HG03565 (cell line): ENCODE results near the gene CCDC9.
"Not testable (repeated sequence)": the region's sequence is repeated elsewhere in the genome, so short reads cannot be mapped to it uniquely, and the experiment has no call there.

Source experiments
- ATAC-seq: cut with Tn5 transposase; IDR thresholded peaks from one replicate; pipeline ENCODE4 v1.9.1; 2021; ENCODE audit warnings: mild to moderate bottlenecking, moderate library complexity; ENCODE audit not compliant: unreplicated experiment

Gene CCDC9

DNA sequence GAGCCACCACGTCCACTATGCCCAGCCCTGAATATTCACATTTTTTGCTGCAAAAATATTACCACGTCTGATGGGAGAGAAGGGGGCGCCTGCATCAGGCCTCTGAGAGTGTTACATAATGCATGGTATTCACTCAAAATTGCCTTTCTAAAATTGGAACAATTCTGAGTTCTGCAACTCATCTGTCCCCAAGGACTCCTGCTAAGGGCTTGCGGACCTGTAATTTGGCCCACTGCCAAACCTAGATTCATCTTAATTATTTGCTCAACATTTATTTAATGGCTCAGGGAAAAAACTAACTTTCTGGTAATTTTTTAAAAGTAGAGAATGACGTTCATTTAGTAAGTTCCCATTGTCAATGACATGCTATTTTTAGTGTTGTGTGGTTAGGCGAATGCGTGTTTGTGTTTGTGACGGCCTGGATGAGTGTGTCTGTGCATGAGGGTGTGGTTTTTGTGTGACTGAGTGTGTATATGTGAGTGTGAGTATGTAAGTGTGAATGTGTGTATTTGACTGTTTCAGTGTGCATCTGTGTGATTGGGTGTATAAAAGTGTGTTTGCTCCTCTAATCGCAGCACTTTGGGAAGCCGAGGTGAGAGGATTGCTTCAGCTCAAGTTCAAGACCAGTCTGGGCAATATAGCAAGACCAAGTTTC, 27.2 kb downstream of the CCDC9 start:
- ATAC-seq = no peak

DNA sequence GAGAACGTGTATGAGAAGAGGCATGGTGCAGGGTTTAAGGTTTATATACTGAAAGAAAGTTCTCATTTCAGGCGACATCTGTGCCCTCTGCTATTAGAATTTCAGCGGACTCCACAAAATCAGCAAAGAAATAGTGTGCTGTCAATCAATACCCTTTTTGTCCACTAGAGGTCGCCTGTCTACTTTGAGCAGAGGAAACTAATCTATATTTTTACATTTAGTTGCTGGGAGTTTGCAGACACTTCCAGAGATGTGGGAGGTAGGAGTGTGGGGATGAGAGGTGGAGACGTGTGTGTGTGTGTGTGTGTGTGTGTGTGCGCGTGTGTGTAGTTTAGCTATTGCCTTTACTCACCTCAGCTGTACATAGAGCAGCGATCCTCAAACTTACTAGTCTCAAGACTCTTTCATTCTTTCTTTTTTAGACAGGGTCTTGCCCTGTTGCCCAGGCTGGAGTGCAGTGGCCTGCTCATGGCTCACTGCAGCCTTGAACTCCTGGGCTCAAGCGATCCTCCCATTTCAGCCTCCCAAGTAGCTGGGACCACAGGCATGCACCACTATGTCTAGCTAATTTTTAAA, 28.1 kb downstream of the CCDC9 start:
- ATAC-seq = no peak

DNA sequence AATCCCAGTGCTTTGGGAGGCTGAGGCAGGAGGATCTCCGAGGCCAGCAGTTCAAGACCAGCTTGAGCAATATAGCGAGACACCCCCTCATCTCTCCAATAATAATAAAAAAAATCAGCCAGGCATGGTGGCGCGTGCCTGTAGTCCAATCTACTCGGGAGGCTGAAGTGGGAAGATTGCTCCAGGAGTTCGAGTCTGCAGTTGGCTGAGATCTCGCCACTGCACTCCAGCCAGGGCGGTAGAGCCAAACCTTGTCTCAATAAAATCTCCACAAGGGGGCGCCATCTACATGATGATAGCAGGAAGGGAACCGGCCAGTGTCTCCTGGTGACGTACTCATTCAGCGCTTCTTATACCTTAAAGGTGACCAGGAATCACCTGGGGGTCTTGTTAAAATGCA, 39.7 kb downstream of the CCDC9 start:
- no peak for ATAC-seq

DNA sequence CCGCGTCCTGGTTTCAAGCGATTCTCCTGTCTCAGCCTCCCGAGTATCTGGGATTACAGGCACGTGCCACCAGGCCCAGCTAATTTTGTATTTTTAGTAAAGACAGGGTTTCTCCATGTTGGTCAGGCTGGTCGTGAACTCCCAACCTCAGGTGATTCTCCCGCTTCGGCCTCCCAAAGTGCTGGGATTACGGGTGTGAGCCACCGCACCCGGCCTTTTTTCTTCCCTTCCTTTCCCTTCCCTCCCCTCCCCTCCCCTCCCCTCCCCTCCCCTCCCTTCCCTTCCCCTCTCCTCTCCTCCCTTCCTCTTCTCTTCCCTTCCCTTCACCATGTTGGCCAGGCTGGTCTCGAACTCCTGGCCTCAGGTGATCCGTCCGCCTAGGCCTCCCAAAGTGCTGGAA, 44.5 kb downstream of the CCDC9 start:
- ATAC-seq = not testable (repeated sequence)

DNA sequence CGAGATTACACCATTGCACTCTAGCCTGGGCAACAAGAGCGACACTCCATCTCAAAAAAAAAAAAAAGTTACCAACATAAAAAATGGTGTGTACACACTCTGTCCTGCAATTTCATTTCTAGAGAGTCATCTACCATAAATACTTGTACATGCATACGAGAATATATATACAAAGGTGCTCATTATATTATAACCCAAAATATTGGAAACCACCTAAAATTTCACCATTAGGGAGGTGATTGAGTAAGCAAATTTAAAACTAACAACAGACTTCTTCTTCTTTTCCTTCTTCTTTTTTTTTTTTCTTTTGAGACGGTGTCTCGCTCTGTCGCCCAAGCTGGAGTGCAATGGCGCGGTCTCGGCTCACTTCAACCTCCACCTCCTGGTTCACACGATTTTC, 45.9 kb downstream of the CCDC9 start:
- ATAC-seq = no peak

DNA sequence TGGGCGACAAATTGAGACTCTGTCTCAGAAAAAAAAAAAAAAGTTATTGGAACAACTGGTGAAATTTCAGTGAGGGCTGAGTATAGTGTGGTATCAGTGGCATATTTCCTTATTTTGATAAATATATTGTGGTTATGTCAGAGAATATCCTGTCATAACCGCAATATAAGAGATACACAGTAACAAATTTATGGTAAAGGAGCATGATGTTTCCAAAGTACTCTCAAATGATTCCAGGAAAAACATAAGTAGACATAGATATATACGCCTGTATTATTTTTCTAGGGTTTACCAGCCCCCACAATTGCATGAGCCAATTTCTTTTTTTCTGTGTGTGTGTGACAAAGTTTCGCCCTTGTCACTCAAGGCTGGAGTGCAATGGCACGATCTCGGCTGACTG, 47.6 kb downstream of the CCDC9 start:
- no peak for ATAC-seq

DNA sequence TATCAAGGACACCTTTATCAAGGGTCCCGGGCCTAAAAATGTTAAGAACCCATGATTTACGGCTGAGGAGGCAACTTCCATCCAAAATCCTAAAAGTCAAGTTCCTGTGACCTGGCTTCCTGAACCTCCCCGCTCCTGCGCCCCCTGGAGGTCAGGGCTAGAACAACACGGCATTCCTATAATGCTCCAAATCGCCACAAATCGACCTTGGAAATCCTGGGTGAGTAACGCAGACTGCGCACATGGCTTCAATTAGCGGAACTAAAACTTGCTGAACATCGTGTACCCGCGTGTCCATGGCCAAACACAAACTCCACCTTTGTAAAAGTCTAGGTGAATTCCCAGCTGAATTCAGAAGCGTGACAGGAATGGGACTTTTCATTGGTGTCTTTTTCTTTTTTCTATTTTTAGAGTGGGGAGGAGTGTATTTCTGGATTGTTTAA, 49.0 kb downstream of the CCDC9 start:
- no peak for ATAC-seq

DNA sequence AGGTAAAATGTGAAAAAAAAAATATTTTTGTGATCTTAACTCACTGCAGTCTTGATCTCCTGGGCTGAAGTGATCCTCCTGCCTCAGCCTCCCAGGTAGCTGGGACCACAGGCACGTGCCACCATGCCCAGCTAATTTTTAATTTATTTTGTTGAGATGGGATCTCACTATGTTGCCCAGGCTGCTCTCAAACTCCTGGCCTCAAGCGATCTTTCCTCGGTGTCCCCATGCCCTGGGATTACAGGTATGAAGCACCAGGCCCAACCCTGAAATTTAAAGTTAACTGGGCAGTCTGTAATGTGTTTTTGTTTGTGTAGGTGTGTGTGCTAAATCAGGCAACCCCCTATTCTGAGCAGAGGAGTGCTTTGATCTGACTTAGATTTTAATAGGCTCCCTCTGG, 50.0 kb downstream of the CCDC9 start:
- ATAC-seq = no peak

DNA sequence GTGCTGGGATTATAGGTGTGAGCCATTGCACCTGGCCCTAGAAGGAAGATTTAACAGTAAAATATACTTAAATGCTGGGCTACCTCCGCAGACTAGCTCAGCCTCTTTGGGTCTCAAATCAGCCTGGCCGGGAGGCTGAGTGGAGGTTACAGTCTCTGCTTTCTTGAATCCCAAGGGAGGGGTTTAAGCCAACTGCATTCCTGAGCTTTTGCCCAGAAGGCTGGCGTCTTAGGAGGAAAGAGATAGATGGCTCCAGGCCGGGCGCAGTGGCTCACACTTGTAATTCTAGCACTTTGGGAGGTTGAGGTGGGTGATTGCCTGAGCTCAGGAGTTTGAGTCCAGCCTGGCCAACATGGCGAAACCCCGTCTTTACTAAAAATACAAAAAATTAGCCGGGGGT, 52.7 kb downstream of the CCDC9 start:
- no peak for ATAC-seq

DNA sequence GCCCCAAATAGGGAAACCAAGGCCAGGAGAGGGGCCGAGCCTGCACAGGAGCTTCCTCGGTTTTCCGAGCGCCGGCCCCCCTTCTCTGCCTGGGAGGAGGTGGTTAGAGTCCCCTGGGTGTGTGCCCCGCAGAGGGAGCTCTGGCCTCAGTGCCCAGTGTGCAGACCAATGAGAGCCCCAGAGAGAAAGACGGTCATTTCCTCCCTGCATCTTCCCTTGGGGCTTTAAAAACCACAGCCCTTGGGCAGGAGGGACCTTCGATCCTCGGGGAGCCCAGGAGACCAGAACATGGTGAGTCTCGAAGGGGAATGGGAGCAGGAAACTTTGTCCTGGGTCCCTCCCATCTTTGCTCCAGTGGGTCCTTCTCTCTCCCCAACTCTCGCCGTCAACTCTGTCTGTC, 53.3 kb downstream of the CCDC9 start, which contains the start of gene C5AR1:
TSS of gene C5AR1 (plus strand) at position 254 of the 400 bp plus-strand sequence. CDS start at position 289, 35 bp downstream.
- no peak for ATAC-seq

DNA sequence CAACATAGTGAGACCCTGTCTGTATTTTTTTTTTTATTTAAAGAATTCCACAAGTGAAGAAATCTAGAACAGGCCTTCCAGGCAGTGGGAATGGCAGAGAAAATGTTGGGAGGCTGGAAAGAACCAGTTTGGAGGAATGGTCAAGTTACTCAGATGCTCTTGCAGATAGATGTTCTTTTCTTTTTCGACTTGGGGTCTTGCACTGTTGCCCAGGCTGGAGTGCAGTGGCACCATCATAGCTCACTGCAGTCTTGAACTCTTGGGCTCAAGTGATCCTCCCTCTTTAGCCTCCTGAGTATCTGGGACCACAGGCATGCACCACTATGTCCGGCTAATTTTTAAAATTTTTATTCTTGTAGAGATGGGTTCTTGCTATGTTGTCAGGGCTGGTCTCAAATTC, 54.0 kb downstream of the CCDC9 start:
- no peak for ATAC-seq

DNA sequence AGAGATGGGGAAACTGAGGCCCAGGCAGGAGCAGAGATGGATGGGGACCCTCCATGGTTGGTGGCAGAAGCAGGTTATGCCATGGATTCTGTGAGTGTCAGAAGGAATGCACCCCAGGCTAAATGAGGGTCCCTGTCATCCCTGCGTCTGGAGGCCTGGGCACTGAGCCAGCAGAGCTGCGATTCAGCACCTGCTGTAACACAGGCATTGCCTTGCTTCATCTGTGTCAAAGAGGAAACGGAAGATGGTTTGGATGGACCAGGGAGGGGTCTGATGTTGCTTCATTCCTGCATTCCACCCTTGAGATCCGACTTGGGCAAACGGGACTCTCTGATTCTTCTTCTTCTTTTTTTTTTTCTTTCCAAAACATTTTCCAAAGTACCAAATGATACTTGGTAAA, 54.5 kb downstream of the CCDC9 start:
- no peak for ATAC-seq

DNA sequence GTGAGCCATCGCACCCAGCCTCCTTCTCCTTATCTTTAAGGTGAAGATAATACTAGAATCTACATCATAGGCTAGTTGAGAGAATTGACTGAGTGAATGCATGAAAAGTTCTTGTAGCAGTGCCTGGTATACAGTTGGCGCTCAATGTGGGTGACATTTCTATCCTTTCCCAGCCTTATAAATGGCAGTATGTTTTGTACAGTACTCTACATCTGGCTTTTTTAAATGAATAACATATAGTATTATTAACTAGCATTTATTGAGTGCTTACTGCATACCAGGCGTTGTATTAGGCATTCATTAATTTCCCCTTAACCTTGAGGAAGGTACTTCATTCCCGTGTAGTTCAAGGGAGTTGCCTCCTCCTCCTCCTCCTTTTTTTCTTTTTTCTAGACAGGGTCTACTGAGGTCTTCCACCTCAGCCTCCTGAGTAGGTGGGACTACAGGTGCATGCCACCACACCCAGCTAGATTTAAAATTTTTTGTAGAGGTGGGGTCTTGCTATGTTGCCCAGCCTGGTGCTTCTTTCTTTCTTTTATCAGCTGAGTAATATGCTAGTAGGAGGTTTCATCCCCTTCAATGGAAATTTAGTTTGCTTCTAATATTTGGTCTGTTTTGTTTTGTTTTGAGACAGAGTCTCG, 56.2 kb downstream of the CCDC9 start:
- ATAC-seq = no peak

DNA sequence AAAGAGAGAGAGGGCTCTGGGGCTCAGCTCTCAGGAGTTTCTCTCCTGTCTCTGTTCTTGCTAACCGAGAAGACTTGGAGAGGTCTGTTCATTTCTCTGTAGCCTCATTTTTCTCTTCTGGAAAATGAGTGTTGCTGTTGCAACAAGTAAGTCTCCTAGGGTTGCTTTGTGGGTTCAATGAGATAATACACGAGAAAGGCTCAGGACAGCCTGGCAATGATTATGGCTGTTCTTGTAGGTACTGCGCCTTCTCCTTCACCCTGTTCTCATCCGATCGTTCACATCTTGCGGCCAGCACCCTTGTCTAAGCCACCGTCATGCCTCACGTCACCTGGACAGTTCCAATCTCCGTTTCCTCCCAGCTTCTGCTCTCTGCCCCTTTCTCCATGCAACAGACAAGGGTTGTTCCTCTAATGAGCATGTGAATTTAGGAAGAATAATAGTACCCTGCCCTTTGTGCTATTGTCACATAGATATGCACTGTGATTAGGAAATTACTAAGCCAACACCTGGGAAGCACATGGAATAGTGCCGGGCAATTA, 57.5 kb downstream of the CCDC9 start:
- ATAC-seq = no peak

DNA sequence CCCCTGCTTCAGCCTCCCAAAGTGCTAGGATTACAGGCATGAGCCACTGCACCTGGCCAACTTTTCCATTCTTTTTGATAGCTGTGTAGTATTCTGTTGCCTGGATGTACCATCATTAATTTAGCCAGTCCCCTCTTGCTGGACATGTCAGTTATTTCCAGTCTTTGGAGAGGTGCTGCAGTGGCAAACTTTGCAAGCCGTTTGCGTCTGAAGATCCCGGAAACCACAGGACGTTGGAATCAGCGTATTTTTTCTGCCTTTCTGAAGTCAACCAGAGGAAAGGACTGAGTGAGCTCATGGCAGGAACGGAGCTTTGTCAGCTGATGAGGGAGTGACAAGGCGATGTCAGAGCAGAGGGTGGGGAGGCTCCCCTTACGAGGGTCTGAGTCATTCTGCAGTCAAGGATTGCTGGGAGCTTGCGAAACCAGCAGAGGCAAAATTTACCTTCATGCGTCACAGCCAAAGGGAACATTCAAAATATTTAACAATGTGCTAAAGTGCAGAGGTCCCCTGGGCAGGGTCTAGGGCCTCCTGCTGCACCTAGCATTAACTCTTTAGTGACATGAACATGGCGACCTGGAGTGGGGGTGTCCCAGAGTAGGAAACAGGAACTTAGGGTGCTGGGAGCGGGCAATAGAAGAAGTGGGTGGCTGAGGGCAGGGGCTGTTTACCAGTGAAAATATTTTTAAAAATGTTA, 58.9 kb downstream of the CCDC9 start:
- no peak for ATAC-seq

DNA sequence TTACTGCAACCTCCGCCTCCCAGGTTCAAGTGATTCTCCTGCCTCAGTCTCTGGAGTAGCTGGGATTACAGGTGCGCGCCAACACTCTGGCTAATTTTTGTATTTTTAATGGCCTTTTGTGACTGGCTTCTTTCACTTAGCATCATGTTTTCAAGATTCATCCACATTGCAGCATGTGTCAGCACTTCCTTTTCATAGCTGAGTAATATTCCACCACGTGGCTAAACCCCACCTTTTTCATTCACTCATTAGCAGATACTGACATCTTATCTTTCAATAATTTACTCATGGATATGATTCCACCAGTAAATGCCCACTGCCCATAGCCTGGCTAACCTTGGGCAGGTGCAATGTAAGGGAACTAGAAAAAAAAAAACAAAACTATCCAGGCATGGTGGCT, 60.2 kb downstream of the CCDC9 start:
- ATAC-seq = no peak

DNA sequence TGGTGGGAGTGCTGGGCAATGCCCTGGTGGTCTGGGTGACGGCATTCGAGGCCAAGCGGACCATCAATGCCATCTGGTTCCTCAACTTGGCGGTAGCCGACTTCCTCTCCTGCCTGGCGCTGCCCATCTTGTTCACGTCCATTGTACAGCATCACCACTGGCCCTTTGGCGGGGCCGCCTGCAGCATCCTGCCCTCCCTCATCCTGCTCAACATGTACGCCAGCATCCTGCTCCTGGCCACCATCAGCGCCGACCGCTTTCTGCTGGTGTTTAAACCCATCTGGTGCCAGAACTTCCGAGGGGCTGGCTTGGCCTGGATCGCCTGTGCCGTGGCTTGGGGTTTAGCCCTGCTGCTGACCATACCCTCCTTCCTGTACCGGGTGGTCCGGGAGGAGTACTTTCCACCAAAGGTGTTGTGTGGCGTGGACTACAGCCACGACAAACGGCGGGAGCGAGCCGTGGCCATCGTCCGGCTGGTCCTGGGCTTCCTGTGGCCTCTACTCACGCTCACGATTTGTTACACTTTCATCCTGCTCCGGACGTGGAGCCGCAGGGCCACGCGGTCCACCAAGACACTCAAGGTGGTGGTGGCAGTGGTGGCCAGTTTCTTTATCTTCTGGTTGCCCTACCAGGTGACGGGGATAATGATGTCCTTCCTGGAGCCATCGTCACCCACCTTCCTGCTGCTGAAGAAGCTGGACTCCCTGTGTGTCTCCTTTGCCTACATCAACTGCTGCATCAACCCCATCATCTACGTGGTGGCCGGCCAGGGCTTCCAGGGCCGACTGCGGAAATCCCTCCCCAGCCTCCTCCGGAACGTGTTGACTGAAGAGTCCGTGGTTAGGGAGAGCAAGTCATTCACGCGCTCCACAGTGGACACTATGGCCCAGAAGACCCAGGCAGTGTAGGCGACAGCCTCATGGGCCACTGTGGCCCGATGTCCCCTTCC, 63.9 kb downstream of the CCDC9 start:
- no peak for ATAC-seq
